ENCODE results near the gene DCAF8.
"Not testable (repeated sequence)": the region's sequence is repeated elsewhere in the genome, so short reads cannot be mapped to it uniquely, and the experiment has no call there.

The DCAF8 gene

DNA sequence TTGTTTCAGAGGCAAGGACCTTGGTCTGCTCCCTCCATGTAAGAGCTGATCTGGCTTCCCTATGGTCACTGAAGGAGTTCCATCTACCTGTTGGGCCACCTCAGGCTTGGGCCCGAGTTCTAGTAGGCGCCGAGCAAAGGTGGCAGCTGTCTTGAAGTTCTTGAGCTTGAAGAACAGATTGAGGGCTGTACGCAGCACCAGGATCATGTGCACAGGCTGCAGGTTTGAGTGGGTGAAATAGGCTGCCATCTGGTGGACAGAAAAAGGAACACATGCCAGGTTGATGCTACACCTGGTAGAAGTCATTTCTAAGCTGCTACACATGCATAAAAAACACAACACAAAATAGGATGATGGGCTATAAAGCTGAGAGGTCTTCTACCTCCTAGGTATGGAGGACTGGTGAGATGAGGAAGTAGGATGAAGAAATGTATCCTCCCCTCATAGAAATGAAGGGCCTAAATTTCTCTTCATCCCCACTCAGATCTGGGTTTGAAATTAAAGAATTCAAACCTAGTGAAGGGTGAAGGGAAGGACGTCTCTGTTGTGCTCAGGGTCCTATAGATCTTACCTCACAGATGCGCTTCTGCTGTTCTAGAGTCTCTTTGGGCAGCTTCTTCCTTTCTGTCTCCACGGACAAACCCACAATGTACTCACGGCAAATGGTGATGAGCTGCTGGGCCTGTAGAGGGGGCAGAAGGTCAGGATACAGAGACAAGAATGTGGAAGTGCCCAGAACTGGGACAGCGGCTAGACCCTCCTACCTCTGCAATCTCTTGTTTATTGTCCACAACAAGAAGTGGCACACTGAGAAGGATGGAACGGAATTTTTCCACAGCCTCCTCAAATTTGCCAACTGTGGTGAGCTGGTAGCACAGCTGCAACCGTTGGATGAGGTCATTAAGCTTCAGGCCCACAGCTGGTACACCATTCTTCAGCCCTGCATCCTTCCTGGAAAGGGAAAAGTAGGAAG, 29.2 kb upstream of the DCAF8 start:
- H3K4me1 ChIP-seq (ENCODE audit: control insufficient read depth, insufficient read depth, low read length): no peaks in the 10 kb centered on the region
- H3K27ac ChIP-seq (ENCODE audit: insufficient read depth, low read depth, low read length, poor library complexity, severe bottlenecking): no peak overlapping the region
- H3K4me3 ChIP-seq (ENCODE audit: insufficient read depth, low read depth, low read length): no peak overlapping the region
- H3K36me3 ChIP-seq (ENCODE audit: control insufficient read depth, insufficient read depth, low read length): peaks cover 67% of the 10 kb centered on the region
- no peaks in the 10 kb centered on the region for H3K9me3 ChIP-seq (ENCODE audit: control insufficient read depth, low read length)
- H3K27me3 ChIP-seq (ENCODE audit: control insufficient read depth, insufficient read depth, low read length, poor library complexity, severe bottlenecking): no peaks in the 10 kb centered on the region
- 81 to 87% methylated on average over 11 of the region's 11 CpGs for WGBS, 2 experiments

DNA sequence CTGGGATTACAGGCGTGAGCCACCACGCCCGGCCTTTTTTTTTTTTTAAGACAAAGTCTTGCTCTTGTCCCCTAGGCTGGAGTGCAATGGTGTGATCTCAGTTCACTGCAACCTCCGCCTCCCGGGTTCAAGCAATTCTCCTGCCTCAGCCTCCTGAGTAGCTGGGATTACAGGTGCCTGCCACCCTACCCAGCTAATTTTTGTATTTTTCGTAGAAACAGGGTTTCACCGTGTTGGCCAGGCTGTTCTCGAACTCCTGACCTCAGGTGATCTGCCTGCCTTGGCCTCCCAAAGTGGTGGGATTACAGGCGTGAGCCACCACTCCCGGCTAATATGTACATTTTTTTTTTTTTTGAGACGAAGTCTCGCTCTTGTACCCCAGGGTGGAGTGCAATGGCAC, 25.4 kb upstream of the DCAF8 start:
- H3K27me3 ChIP-seq (ENCODE audit: control insufficient read depth, insufficient read depth, low read length, poor library complexity, severe bottlenecking); H3K9me3 ChIP-seq (ENCODE audit: control insufficient read depth, low read length); H3K4me1 ChIP-seq (ENCODE audit: control insufficient read depth, insufficient read depth, low read length); H3K4me3 ChIP-seq (ENCODE audit: insufficient read depth, low read depth, low read length); H3K27ac ChIP-seq (ENCODE audit: insufficient read depth, low read depth, low read length, poor library complexity, severe bottlenecking): not testable (repeated sequence)
- 93 to 95% methylated on average over 12 of the region's 12 CpGs for WGBS, 2 experiments
- peaks cover 30% of the 10 kb centered on the region for H3K36me3 ChIP-seq (ENCODE audit: control insufficient read depth, insufficient read depth, low read length)

DNA sequence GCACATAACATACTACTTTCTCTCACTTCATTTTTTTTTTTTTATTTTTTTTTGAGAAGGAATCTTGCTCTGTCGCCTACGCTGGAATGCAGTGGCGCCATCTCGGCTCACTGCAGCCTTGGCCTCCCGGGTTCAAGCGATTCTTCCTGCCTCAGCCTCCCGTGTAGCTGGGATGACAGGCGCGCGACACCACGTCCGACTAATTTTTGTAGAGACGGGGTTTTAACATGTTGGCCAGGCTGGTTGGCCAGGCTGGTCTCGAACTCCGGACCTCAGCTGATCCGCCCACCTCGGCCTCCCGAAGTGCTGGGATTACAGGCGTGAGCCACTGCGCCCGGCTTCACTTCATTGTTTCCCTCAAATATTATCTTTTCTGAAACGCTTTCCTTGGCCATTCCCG, 23.2 kb upstream of the DCAF8 start:
- Histone ChIP-seq H3K27ac (ENCODE audit: insufficient read depth, low read depth, low read length, poor library complexity, severe bottlenecking) (peak overlapping the region; percentile 53), H3K4me3 (ENCODE audit: insufficient read depth, low read depth, low read length) (peak overlapping the region; percentile 94), H3K27me3 (ENCODE audit: control insufficient read depth, insufficient read depth, low read length, poor library complexity, severe bottlenecking) (no peaks in the 10 kb centered on the region), H3K9me3 (ENCODE audit: control insufficient read depth, low read length) (no peaks in the 10 kb centered on the region), H3K4me1 (ENCODE audit: control insufficient read depth, insufficient read depth, low read length) (peaks cover 10% of the 10 kb centered on the region), H3K36me3 (ENCODE audit: control insufficient read depth, insufficient read depth, low read length) (peaks cover 23% of the 10 kb centered on the region)
- 91 to 93% methylated on average over 23 of the region's 23 CpGs for WGBS, 2 experiments

DNA sequence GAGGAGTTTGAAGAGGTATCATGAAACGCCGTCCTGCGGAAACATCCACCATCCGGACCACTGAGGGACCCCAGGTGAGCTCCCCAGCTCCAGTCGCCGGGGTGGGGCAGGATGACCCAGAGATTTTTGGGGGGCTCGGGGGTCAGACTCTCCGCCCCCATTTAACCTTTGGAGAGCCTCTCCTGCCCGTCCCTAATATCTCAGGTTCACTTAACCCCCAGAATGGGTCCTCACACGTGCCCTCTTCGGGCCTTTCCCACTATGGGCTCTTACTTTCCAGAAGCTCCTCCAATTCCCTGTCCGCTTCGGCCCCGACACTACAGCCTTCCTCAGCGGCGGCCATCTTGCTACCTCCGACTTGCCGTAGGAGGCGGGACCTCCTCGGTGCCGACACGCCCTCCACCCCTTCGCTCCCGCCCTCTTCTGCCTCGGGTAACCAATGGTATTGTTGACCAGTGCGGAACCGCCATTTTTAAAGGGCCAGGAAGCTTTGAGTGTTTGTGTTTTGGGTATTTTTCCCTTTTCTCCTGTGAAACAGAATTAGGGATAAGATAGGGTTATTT, 22.5 kb upstream of the DCAF8 start, which contains the start of gene PEX19:
Gene PEX19, minus strand, starts transcription at position 352 of the 563 bp plus-strand sequence. Its CDS starts 9 bp downstream, at position 343.
- H3K27ac ChIP-seq (ENCODE audit: insufficient read depth, low read depth, low read length, poor library complexity, severe bottlenecking): peak within 1 kb of the TSS; percentile 53

DNA sequence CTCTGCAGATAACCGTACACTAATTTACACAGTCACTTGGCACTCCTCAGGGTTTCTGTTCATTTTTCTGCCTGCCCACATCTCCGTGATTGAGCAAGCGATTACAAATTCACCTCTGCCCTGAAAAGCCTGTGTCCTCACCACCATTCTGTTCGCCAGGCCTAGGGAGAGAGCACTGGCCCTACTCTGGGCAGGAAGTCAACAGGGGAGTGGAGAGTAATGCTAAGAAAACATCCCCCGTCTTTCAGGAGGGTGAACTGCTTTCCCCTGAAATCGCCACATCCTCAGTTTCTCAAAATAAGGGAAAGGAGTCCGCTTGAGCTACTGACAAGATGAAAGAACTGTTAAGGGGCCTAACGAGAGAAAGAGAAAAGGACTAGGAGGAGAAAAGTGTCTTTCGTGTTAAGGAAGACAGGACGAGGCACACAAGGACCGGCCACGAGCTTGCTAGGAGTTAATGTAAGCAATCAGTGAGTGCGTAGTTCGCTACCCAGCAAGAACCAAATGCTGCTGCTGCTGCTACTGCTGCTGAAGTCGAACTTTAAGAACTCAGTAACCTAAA, 22.0 kb upstream of the DCAF8 start:
- whole genome bisulfite sequencing, 2 experiments: 12 to 14% methylated on average over 15 of the region's 15 CpGs
- H3K9me3 ChIP-seq (ENCODE audit: control insufficient read depth, low read length): no peaks in the 10 kb centered on the region
- H3K27ac ChIP-seq (ENCODE audit: insufficient read depth, low read depth, low read length, poor library complexity, severe bottlenecking): no peak overlapping the region
- peaks cover 28% of the 10 kb centered on the region for H3K36me3 ChIP-seq (ENCODE audit: control insufficient read depth, insufficient read depth, low read length)
- no peaks in the 10 kb centered on the region for H3K27me3 ChIP-seq (ENCODE audit: control insufficient read depth, insufficient read depth, low read length, poor library complexity, severe bottlenecking)
- H3K4me3 ChIP-seq (ENCODE audit: insufficient read depth, low read depth, low read length): peak overlapping the region; percentile 94
- peaks cover 10% of the 10 kb centered on the region for H3K4me1 ChIP-seq (ENCODE audit: control insufficient read depth, insufficient read depth, low read length)

More for the DNA sequence above, 22.5 kb upstream of the DCAF8 start, which contains the start of gene PEX19:
- H3K4me3 ChIP-seq (ENCODE audit: insufficient read depth, low read depth, low read length): peak within 1 kb of the TSS; percentile 94
- no peaks in the 10 kb centered on the region for H3K27me3 ChIP-seq (ENCODE audit: control insufficient read depth, insufficient read depth, low read length, poor library complexity, severe bottlenecking)
- H3K9me3 ChIP-seq (ENCODE audit: control insufficient read depth, low read length): no peaks in the 10 kb centered on the region
- 0% methylated on average over 27 of the region's 27 CpGs for whole genome bisulfite sequencing, 2 experiments
- peaks cover 23% of the 10 kb centered on the region for H3K36me3 ChIP-seq (ENCODE audit: control insufficient read depth, insufficient read depth, low read length)
- peaks cover 10% of the 10 kb centered on the region for H3K4me1 ChIP-seq (ENCODE audit: control insufficient read depth, insufficient read depth, low read length)

DNA sequence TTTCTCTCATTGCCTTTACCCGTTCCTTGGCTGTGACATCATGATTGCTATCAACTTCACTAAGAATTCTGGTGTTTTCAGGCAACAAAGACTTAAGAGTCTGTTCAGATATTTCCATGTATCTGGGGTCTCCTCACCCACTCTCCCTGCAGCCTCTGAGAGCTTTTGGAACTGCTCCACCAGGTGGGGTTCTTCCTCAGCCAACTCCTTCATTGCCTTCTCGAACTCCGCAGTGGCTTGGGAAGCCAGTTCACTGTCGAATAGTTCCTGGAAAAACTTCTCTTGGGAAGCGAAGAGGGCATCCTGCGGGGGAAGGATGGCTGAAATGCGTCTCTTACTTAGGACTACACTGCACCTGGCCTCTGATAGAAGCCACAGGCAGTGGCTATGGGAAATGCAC, 20.5 kb upstream of the DCAF8 start:
- WGBS, 2 experiments: 85 to 89% methylated on average over 7 of the region's 7 CpGs
- H3K4me3 ChIP-seq (ENCODE audit: insufficient read depth, low read depth, low read length): no peak overlapping the region

DNA sequence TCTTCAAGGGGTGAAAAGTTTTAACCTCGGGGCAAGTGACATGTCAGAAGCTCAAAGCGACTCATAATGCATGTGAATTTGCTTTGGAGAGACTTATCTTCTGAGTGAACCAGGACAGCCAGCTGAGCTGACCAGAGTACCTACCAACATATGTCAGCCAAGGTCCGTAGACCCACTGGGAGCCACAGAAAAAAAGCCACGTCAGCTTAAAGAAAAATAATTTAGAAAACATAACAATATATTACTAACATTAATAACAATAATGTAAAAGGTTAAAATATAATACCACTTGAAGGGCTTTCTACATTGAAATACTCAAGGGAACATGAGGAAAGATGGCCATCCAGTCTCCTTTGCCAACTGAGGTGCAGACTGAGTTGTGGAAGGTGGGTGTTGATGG, 15.6 kb upstream of the DCAF8 start:
- WGBS, 2 experiments: 89 to 98% methylated on average over 2 to 4 of the region's 4 CpGs
- Histone ChIP-seq H3K27me3 (ENCODE audit: control insufficient read depth, insufficient read depth, low read length, poor library complexity, severe bottlenecking) (no peaks in the 10 kb centered on the region), H3K27ac (ENCODE audit: insufficient read depth, low read depth, low read length, poor library complexity, severe bottlenecking) (no peak overlapping the region), H3K36me3 (ENCODE audit: control insufficient read depth, insufficient read depth, low read length) (peaks cover 36% of the 10 kb centered on the region), H3K9me3 (ENCODE audit: control insufficient read depth, low read length) (no peaks in the 10 kb centered on the region), H3K4me1 (ENCODE audit: control insufficient read depth, insufficient read depth, low read length) (no peaks in the 10 kb centered on the region), H3K4me3 (ENCODE audit: insufficient read depth, low read depth, low read length) (no peak overlapping the region)

More for the DNA sequence above, 20.5 kb upstream of the DCAF8 start:
- no peaks in the 10 kb centered on the region for H3K27me3 ChIP-seq (ENCODE audit: control insufficient read depth, insufficient read depth, low read length, poor library complexity, severe bottlenecking)
- H3K27ac ChIP-seq (ENCODE audit: insufficient read depth, low read depth, low read length, poor library complexity, severe bottlenecking): no peak overlapping the region
- no peaks in the 10 kb centered on the region for H3K9me3 ChIP-seq (ENCODE audit: control insufficient read depth, low read length)
- peaks cover 10% of the 10 kb centered on the region for H3K4me1 ChIP-seq (ENCODE audit: control insufficient read depth, insufficient read depth, low read length)
- peaks cover 36% of the 10 kb centered on the region for H3K36me3 ChIP-seq (ENCODE audit: control insufficient read depth, insufficient read depth, low read length)

DNA sequence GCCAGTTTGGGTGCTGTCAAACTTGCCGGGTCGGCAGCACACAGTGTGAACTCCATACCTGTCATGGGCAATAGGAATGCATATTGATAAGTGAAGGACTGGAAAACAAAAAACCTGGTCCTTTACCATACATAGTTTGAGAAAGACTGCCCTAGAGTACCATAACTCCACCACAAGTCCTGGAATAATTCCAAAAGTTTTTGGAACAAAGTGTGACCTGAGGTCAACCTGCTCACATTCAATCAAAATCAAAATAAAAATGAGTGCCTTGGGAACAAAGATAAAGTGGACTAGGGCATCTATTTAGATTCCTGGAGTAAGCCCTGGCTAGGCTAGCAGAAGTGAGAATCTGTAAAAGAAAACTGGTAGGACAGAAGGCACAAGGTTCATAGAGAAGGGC, 15.0 kb upstream of the DCAF8 start:
- Histone ChIP-seq H3K9me3 (ENCODE audit: control insufficient read depth, low read length) (no peaks in the 10 kb centered on the region), H3K27ac (ENCODE audit: insufficient read depth, low read depth, low read length, poor library complexity, severe bottlenecking) (no peak overlapping the region), H3K27me3 (ENCODE audit: control insufficient read depth, insufficient read depth, low read length, poor library complexity, severe bottlenecking) (no peaks in the 10 kb centered on the region), H3K4me3 (ENCODE audit: insufficient read depth, low read depth, low read length) (no peak overlapping the region), H3K4me1 (ENCODE audit: control insufficient read depth, insufficient read depth, low read length) (no peaks in the 10 kb centered on the region), H3K36me3 (ENCODE audit: control insufficient read depth, insufficient read depth, low read length) (peaks cover 36% of the 10 kb centered on the region)
- 93 to 95% methylated on average over 2 of the region's 2 CpGs for WGBS, 2 experiments

DNA sequence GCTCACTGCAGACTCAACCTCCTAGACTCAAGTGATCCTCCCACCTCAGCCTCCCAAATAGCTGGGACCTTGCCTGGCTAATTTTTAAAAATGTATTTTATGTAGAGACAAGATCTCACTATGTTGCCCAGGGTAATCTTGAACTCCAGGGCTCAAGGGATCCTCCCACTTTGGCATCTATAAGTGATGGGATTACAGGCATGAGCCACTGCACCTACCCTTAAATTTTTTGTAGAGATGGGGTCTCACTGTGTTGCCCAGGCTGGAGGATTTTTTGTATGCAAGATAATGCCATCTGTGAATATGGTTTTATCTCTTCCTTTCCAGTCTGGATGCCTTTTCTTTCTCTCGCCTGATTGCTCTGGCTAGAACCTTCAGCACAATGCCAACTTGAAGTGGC, 8.7 kb upstream of the DCAF8 start:
- no peaks in the 10 kb centered on the region for H3K9me3 ChIP-seq (ENCODE audit: control insufficient read depth, low read length)
- no peaks in the 10 kb centered on the region for H3K4me1 ChIP-seq (ENCODE audit: control insufficient read depth, insufficient read depth, low read length)
- H3K4me3 ChIP-seq (ENCODE audit: insufficient read depth, low read depth, low read length): no peak overlapping the region
- no peaks in the 10 kb centered on the region for H3K27me3 ChIP-seq (ENCODE audit: control insufficient read depth, insufficient read depth, low read length, poor library complexity, severe bottlenecking)
- no peaks in the 10 kb centered on the region for H3K36me3 ChIP-seq (ENCODE audit: control insufficient read depth, insufficient read depth, low read length)
- 82 to 83% methylated on average over 1 of the region's 1 CpG for WGBS, 2 experiments
- H3K27ac ChIP-seq (ENCODE audit: insufficient read depth, low read depth, low read length, poor library complexity, severe bottlenecking): no peak overlapping the region
